Colonic mucosa (tissue), 4 donors: ENCODE measurements around the gene GORASP2. TPM values are rescaled to one million over a fixed set of nuclear protein-coding genes. Genes with fewer than 3 reads are reported as not detected.

Source experiments
- DNase-seq: peaks from one replicate; pipeline ENCODE4 v3.0.0-alpha.2; 2020
- H3K27ac ChIP-seq: fragments of 200-600 bp; one replicate; pipeline ENCODE4 v1.8.0; 2021
- H3K27me3 ChIP-seq: fragments of 200-600 bp; one replicate; pipeline ENCODE4 v1.8.0; 2021
- H3K36me3 ChIP-seq: fragments of 200-600 bp; one replicate; pipeline ENCODE4 v1.8.0; 2021
- H3K4me1 ChIP-seq: fragments of 200-600 bp; one replicate; pipeline ENCODE4 v1.8.0; 2021; ENCODE audit warnings: mild to moderate bottlenecking
- H3K4me3 ChIP-seq: fragments of 200-600 bp; one replicate; pipeline ENCODE4 v1.8.0; 2021
- H3K9ac ChIP-seq, 2 donors: one replicate each; pipeline ENCODE4 v1.7.0; 2013; ENCODE audit warnings: control low read depth in 2 of 2, low read depth in 2 of 2, low read length in 2 of 2
- H3K9me3 ChIP-seq: fragments of 200-600 bp; one replicate; pipeline ENCODE4 v1.8.0; 2021
- CTCF ChIP-seq: fragments of 200-600 bp; IDR thresholded peaks from one replicate; pipeline ENCODE4 v1.8.0; 2022; ENCODE audit warnings: antibody characterized with exemption, mild to moderate bottlenecking
- intact Hi-C: fragments of 100-400 bp; cut with DNase I; formaldehyde crosslinking; loops from one replicate; pipeline ENCODE4 v1.14.1; 2022
- total RNA-seq, 2 donors: library from RNA; stranded (reverse); fragmentation: NEBNext Ultra II Directional in 1 of 2; extraction: Animal tissue kit (Norgen Biotek cat#: 25700) in 1 of 2; gene quantifications; one replicate each; pipeline ENCODE4 v1.2.1, GENCODE V29; 2021
- donor health status: healthy.
- donor health status: DM: no; HTN: no; CAD: no.
- donor health status: DM: no; HTN: no; CAD: no.

The GORASP2 gene
- total RNA-seq, 2 donors from 2014 or later = 78.4 to 79.8 TPM

- H3K36me3 ChIP-seq = no peaks in the 10 kb centered on the region
- no peak overlapping the region for H3K9ac ChIP-seq
- TF ChIP-seq CTCF = no peak
- no peaks in the 10 kb centered on the region for H3K27me3 ChIP-seq
- H3K9me3 ChIP-seq = no peaks in the 10 kb centered on the region
- no peak overlapping the region for H3K27ac ChIP-seq
- H3K4me3 ChIP-seq = no peak overlapping the region
- no peaks in the 10 kb centered on the region for H3K4me1 ChIP-seq
- intact Hi-C loops = no loop called here
- DNase-seq = no peak
These were observed 42.7 kb upstream of the GORASP2 start for GRCh38 chr2:170886386-170886785.

GRCh38 chr2:170887496-170887895 lies 41.6 kb upstream of the GORASP2 start:
- no peaks in the 10 kb centered on the region for H3K9me3 ChIP-seq
- H3K9ac ChIP-seq = no peak overlapping the region
- no peaks in the 10 kb centered on the region for H3K27me3 ChIP-seq
- DNase-seq = no peak
- intact Hi-C loops = no loop called here
- H3K4me1 ChIP-seq = no peaks in the 10 kb centered on the region
- TF ChIP-seq CTCF = no peak
- no peak overlapping the region for H3K27ac ChIP-seq
- H3K36me3 ChIP-seq = no peaks in the 10 kb centered on the region
- no peak overlapping the region for H3K4me3 ChIP-seq

- H3K9ac ChIP-seq = no peak overlapping the region
- DNase-seq = no peak
- H3K4me1 ChIP-seq = no peaks in the 10 kb centered on the region
- no peaks in the 10 kb centered on the region for H3K36me3 ChIP-seq
- TF ChIP-seq CTCF = no peak
- no peaks in the 10 kb centered on the region for H3K27me3 ChIP-seq
- intact Hi-C loops = no loop called here
- no peak overlapping the region for H3K27ac ChIP-seq
- H3K9me3 ChIP-seq = no peaks in the 10 kb centered on the region
- no peak overlapping the region for H3K4me3 ChIP-seq
These were observed 41.2 kb upstream of the GORASP2 start for GRCh38 chr2:170887896-170888295.

GRCh38 chr2:170891893-170892292 lies 37.2 kb upstream of the GORASP2 start:
- H3K27me3 ChIP-seq = no peaks in the 10 kb centered on the region
- no peak overlapping the region for H3K27ac ChIP-seq
- no peak overlapping the region for H3K4me3 ChIP-seq
- no peaks in the 10 kb centered on the region for H3K9me3 ChIP-seq
- TF ChIP-seq CTCF = no peak
- no peaks in the 10 kb centered on the region for H3K36me3 ChIP-seq
- no peaks in the 10 kb centered on the region for H3K4me1 ChIP-seq
- DNase-seq = no peak
- H3K9ac ChIP-seq = no peak overlapping the region
- intact Hi-C loops = no loop called here

GRCh38 chr2:170892391-170892951 lies 36.6 kb upstream of the GORASP2 start:
- H3K4me3 ChIP-seq = no peak overlapping the region
- no peaks in the 10 kb centered on the region for H3K27me3 ChIP-seq
- no peaks in the 10 kb centered on the region for H3K36me3 ChIP-seq
- H3K27ac ChIP-seq = no peak overlapping the region
- intact Hi-C loops = no loop called here
- H3K4me1 ChIP-seq = no peaks in the 10 kb centered on the region
- no peak for DNase-seq
- H3K9ac ChIP-seq = no peak overlapping the region
- H3K9me3 ChIP-seq = no peaks in the 10 kb centered on the region
- TF ChIP-seq CTCF = no peak
